HG02623 (cell line): ENCODE data around the gene SLC2A4.
A peak's percentile ranks its signal among the peaks of the same experiment; 100 is the strongest.
"Not testable (repeated sequence)": the region's sequence is repeated elsewhere in the genome, so short reads cannot be mapped to it uniquely, and the experiment has no call there.

Source experiments
- ATAC-seq: cut with Tn5 transposase; IDR thresholded peaks from one replicate; pipeline ENCODE4 v1.9.1; 2021; ENCODE audit warnings: moderate library complexity; ENCODE audit not compliant: unreplicated experiment

The SLC2A4 gene

GRCh38 chr17:7322520-7323194, 41.1 kb downstream of the SLC2A4 start:
- no peak for ATAC-seq

- no peak for ATAC-seq
These were observed 42.4 kb downstream of the SLC2A4 start for GRCh38 chr17:7323731-7324437.

- ATAC-seq, result no peak
These were observed 42.9 kb downstream of the SLC2A4 start for GRCh38 chr17:7324438-7324779.

GRCh38 chr17:7325031-7325528, 43.6 kb downstream of the SLC2A4 start:
- no peak for ATAC-seq

GRCh38 chr17:7326186-7326585, 44.7 kb downstream of the SLC2A4 start:
- no peak for ATAC-seq

- no peak for ATAC-seq
These were observed 45.5 kb downstream of the SLC2A4 start for GRCh38 chr17:7327056-7327455.

GRCh38 chr17:7327501-7327900, 46.0 kb downstream of the SLC2A4 start:
- ATAC-seq, result no peak

- ATAC-seq, result no peak
These were observed 46.5 kb downstream of the SLC2A4 start for GRCh38 chr17:7328009-7328408.

GRCh38 chr17:7328840-7329373, 47.4 kb downstream of the SLC2A4 start, which contains the start of gene NEURL4:
Gene NEURL4 (minus strand): TSS chr17:7329335. CDS start chr17:7329312, 23 bp downstream.
- ATAC-seq, result no peak

- peak; percentile 57 for ATAC-seq
These were observed 48.0 kb downstream of the SLC2A4 start for GRCh38 chr17:7329374-7329996.

GRCh38 chr17:7329997-7330637, 48.6 kb downstream of the SLC2A4 start:
- peak; percentile 30 for ATAC-seq

- ATAC-seq, result no peak
These were observed 49.1 kb downstream of the SLC2A4 start for GRCh38 chr17:7330638-7331015.

- no peak for ATAC-seq
These were observed 50.6 kb downstream of the SLC2A4 start for GRCh38 chr17:7332111-7332510.

- ATAC-seq, result not testable (repeated sequence)
These were observed 51.1 kb downstream of the SLC2A4 start for GRCh38 chr17:7332600-7333069.

GRCh38 chr17:7334938-7335538, 53.5 kb downstream of the SLC2A4 start:
- ATAC-seq, result no peak

- not testable (repeated sequence) for ATAC-seq
These were observed 54.2 kb downstream of the SLC2A4 start for GRCh38 chr17:7335765-7336164.

- peak; percentile 64 for ATAC-seq
These were observed 55.0 kb downstream of the SLC2A4 start, which contains the start of gene ACAP1 for GRCh38 chr17:7336240-7337175. Gene ACAP1 (plus strand): TSS chr17:7336529. CDS start chr17:7336735, 206 bp downstream.

GRCh38 chr17:7337600-7337999, 56.1 kb downstream of the SLC2A4 start:
- ATAC-seq, result not testable (repeated sequence)
